ENCODE results near the gene WDR26. TPM values are rescaled to one million over a fixed set of nuclear protein-coding genes. Genes with fewer than 3 reads are reported as not detected.
"Not testable (repeated sequence)": the region's sequence is repeated elsewhere in the genome, so short reads cannot be mapped to it uniquely, and the experiment has no call there.

The WDR26 gene
- total and polyA plus RNA-seq, 9 of the 15 experiments (the other 6 are each of a cell fraction or from before 2014, with no cell fraction given) = 11.5 to 66.0 (median 39.8) TPM

GRCh38 chr1:224343679-224344078, 90.9 kb downstream of the WDR26 start (continued):
- no peak for TF ChIP-seq HDAC1 (IDR thresholded peaks at IDR 0.05)
- TF ChIP-seq SAFB2 (IDR thresholded peaks at IDR 0.05; ENCODE audit: borderline replicate concordance, low read depth, low read length, severe bottlenecking) = no peak
- TF ChIP-seq THRAP3 (IDR thresholded peaks at IDR 0.05; ENCODE audit: borderline replicate concordance) = no peak
- TF ChIP-seq TRIM28 (IDR thresholded peaks at IDR 0.05) = peak; percentile 100
- no peak for TF ChIP-seq ZNF224 (CRISPR knock-in tag; IDR thresholded peaks at IDR 0.05)
- TF ChIP-seq ZBTB2 (IDR thresholded peaks at IDR 0.05) = no peak

GRCh38 chr1:224340453-224341384, 93.9 kb downstream of the WDR26 start:
- in situ Hi-C loops (cut with MboI) = loop anchor here (25.0 kb wide), 1 partner anchor 228 kb away; the partner anchor contains the start of gene FBXO28
- H3K36me3 ChIP-seq (ENCODE audit: control insufficient read depth, insufficient read depth, low read length); H3K4me1 ChIP-seq (replicated peaks in 1 of 2; ENCODE audit: control insufficient read depth in 2 of 2, insufficient read depth in 2 of 2, low read length in 2 of 2); H3K9ac ChIP-seq (ENCODE audit: insufficient read depth in 1 of 2, low read depth in 2 of 2, low read length in 2 of 2); intact Hi-C loops (cut with micrococcal nuclease); H3K4me2 ChIP-seq (ENCODE audit: insufficient read depth, low read length); H4K20me1 ChIP-seq (replicated peaks; ENCODE audit: control insufficient read depth, insufficient read depth, low read length); H3K27me3 ChIP-seq (ENCODE audit: control insufficient read depth in 2 of 2, insufficient read depth in 2 of 2, low read length in 2 of 2); POLR2A ChIA-PET; H3K27ac ChIP-seq (ENCODE audit: extremely low read depth, low read depth, low read length); CTCF ChIA-PET (ENCODE audit: low intra/inter-chr PET ratio); DNase-seq (ENCODE audit: extremely low read depth in 1 of 4, low spot score in 3 of 4); H3K9me1 ChIP-seq (ENCODE audit: control insufficient read depth, insufficient read depth, low read length); BruUV-seq (replicated peaks); H3K4me3 ChIP-seq; H2AFZ ChIP-seq (ENCODE audit: low read depth, low read length); FAIRE-seq; H3K79me2 ChIP-seq (ENCODE audit: control insufficient read depth, insufficient read depth, low read length): not testable (repeated sequence)
- H3K9me3 ChIP-seq (replicated peaks; ENCODE audit: control insufficient read depth, insufficient read depth, low read depth, low read length) = peaks cover 14% of the 10 kb centered on the region
- peak; percentile 38; the same call in 1 of the 2 replicates for TF ChIP-seq ZBTB33 (CRISPR knock-in tag; IDR thresholded peaks at IDR 0.05)
- peak; percentile 42 for ATAC-seq
- 80% methylated on average over 24 of the region's 36 CpGs for WGBS (ENCODE audit: insufficient coverage, low coverage, missing lambda C conversion rate)

All from K562 (cell line).